Fibroblast of lung (primary cell): ENCODE measurements around the gene CCDC92B. TPM values are rescaled to one million over a fixed set of nuclear protein-coding genes. Genes with fewer than 3 reads are reported as not detected.

Experiments used
- DNase-seq, 2 donors: peaks; one replicate each; pipeline versions ENCODE4 v3.0.0 to v3.0.0-alpha.2; 2010; ENCODE audit warnings: low read depth in 2 of 2
- H2AFZ ChIP-seq: 2 replicates; pipeline ENCODE4 v1.5.1; 2012; ENCODE audit warnings: low read length, control low read depth, inconsistent platforms
- H3K27ac ChIP-seq: 2 replicates; pipeline ENCODE4 v1.5.1; 2011; ENCODE audit warnings: low read length, control low read depth; ENCODE audit not compliant: insufficient read depth
- H3K27me3 ChIP-seq: 2 replicates; pipeline ENCODE4 v1.5.1; 2011; ENCODE audit warnings: mild to moderate bottlenecking, low read length; ENCODE audit not compliant: control insufficient read depth, insufficient read depth
- H3K36me3 ChIP-seq: 2 replicates; pipeline ENCODE4 v1.5.1; 2011; ENCODE audit warnings: low read length; ENCODE audit not compliant: control insufficient read depth, insufficient read depth
- H3K4me1 ChIP-seq: 2 replicates; pipeline ENCODE4 v1.5.1; 2011; ENCODE audit warnings: low read length; ENCODE audit not compliant: control insufficient read depth, insufficient read depth; ENCODE audit errors: extremely low read depth
- H3K4me2 ChIP-seq: 2 replicates; pipeline ENCODE4 v1.5.1; 2011; ENCODE audit warnings: low read length, control low read depth; ENCODE audit not compliant: insufficient read depth; ENCODE audit errors: extremely low read depth
- H3K4me3 ChIP-seq, 4 experiments: fragments of 200-600 bp in 1 of 4; sonication (generic) in 1 of 4; replicated peaks in 1 of 4; 2 replicates each; pipeline ENCODE4 v1.5.1; 2011 to 2016; ENCODE audit warnings: low read length in 4 of 4, low read depth in 3 of 4, mild to moderate bottlenecking in 3 of 4, control low read depth in 2 of 4, inconsistent platforms in 1 of 4, mixed read lengths in 1 of 4; ENCODE audit not compliant: insufficient read depth in 1 of 4; ENCODE audit errors: control extremely low read depth in 1 of 4
- H3K79me2 ChIP-seq: 2 replicates; pipeline ENCODE4 v1.5.1; 2012; ENCODE audit warnings: mild to moderate bottlenecking, low read length, inconsistent platforms; ENCODE audit not compliant: control insufficient read depth, insufficient read depth
- H3K9ac ChIP-seq: 2 replicates; pipeline ENCODE4 v1.5.1; 2011; ENCODE audit warnings: mild to moderate bottlenecking, low read length, control low read depth; ENCODE audit not compliant: insufficient read depth
- H3K9me3 ChIP-seq: 2 replicates; pipeline ENCODE4 v1.5.1; 2012; ENCODE audit warnings: low read depth, low read length; ENCODE audit not compliant: control insufficient read depth, insufficient read depth
- H4K20me1 ChIP-seq: 2 replicates; pipeline ENCODE4 v1.5.1; 2011; ENCODE audit warnings: low read length; ENCODE audit not compliant: control insufficient read depth, insufficient read depth; ENCODE audit errors: extremely low read depth
- CTCF ChIP-seq, 2 donors: IDR thresholded peaks in 1 of 2; conservative IDR thresholded peaks in 1 of 2; 1 replicate in 1 of 2; 2 replicates in 1 of 2; pipeline ENCODE4 v1.5.1; 2011 to 2012; ENCODE audit warnings: low read length in 2 of 2, control low read depth in 1 of 2, inconsistent platforms in 1 of 2, low read depth in 1 of 2, mild to moderate bottlenecking in 1 of 2
- EZH2 ChIP-seq: IDR thresholded peaks from 2 replicates; pipeline ENCODE4 v1.5.1; 2012; ENCODE audit warnings: low read length, control low read depth, mild to moderate bottlenecking; ENCODE audit errors: missing control alignments
- polyA plus RNA-seq, 2 donors: library from polyadenylated mRNA; depleted of rRNA in 1 of 2; stranded (reverse) in 1 of 2; unstranded in 1 of 2; fragments of >200 nt; gene quantifications; 2 replicates each; pipeline ENCODE4 v1.2.1, GENCODE V29; 2011 to 2012; ENCODE audit warnings: missing spikeins in 1 of 2
- total RNA-seq: library from RNA; depleted of rRNA; stranded (reverse); fragments of >200 nt; gene quantifications from 2 replicates; pipeline ENCODE4 v1.2.1, GENCODE V29; 2014

Gene CCDC92B
- total and polyA plus RNA-seq, 2 donors (not counting 1 experiment from before 2014, with no cell fraction given), result not detected

- H3K4me3 ChIP-seq, result no peak overlapping the region
- TF ChIP-seq CTCF (conservative IDR thresholded peaks at IDR 0.05 in 1 of 2, IDR thresholded peaks at IDR 0.05 in 1 of 2; ENCODE audit: low read depth in 1 of 2, low read length in 2 of 2) (no peak), EZH2 (no peak)
- peaks cover 15% of the 10 kb centered on the region for H3K36me3 ChIP-seq
- no peak for DNase-seq
- no peak overlapping the region for H3K27ac ChIP-seq
- H4K20me1 ChIP-seq, result no peaks in the 10 kb centered on the region
- H3K9me3 ChIP-seq, result no peaks in the 10 kb centered on the region
- no peak overlapping the region for H3K9ac ChIP-seq
- no peak overlapping the region for H2AFZ ChIP-seq
- peaks cover 7% of the 10 kb centered on the region for H3K4me1 ChIP-seq
- no peaks in the 10 kb centered on the region for H3K79me2 ChIP-seq
- H3K27me3 ChIP-seq, result no peaks in the 10 kb centered on the region
- H3K4me2 ChIP-seq, result no peak overlapping the region
Measured at GRCh38 chr17:2690165-2691068, 59.0 kb downstream of the CCDC92B start.

- H3K4me3 ChIP-seq, result no peak overlapping the region
- H3K79me2 ChIP-seq, result no peaks in the 10 kb centered on the region
- TF ChIP-seq EZH2 (no peak), CTCF (conservative IDR thresholded peaks at IDR 0.05 in 1 of 2, IDR thresholded peaks at IDR 0.05 in 1 of 2; ENCODE audit: low read depth in 1 of 2, low read length in 2 of 2) (no peak)
- H3K27ac ChIP-seq, result no peak overlapping the region
- no peak overlapping the region for H2AFZ ChIP-seq
- H3K36me3 ChIP-seq, result peaks cover 15% of the 10 kb centered on the region
- H4K20me1 ChIP-seq, result no peaks in the 10 kb centered on the region
- no peaks in the 10 kb centered on the region for H3K9me3 ChIP-seq
- no peak overlapping the region for H3K4me2 ChIP-seq
- DNase-seq, result no peak
- no peaks in the 10 kb centered on the region for H3K27me3 ChIP-seq
- H3K9ac ChIP-seq, result no peak overlapping the region
- H3K4me1 ChIP-seq, result peaks cover 7% of the 10 kb centered on the region
Measured at GRCh38 chr17:2689411-2690164, 59.9 kb downstream of the CCDC92B start.
